ENCODE results near the gene ATG13.

DNA sequence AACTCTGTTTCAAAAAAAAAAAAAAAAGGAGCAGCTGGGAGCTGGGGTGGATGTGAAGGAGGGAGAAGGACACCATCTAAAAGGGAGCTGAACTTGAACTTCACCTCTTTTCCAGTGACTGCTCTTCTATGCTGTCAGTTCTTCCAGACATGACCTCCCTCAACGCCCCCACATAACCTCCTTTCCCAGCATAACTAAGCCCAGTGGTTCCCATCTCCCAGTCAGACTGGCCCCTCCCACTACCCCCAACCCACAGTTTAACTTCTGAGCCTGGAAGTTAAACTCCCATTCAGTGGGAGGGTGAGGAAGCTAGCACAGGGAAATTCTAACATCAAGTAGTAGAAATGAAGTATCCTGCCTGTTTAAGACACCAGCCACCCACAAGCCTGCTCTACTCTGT lies 81.2 kb downstream of the ATG13 start:
- peak in 1 of 3 donors; percentile 48 for TF ChIP-seq POLR2A (IDR thresholded peaks at IDR 0.05)
- TF ChIP-seq, protein P1, sequence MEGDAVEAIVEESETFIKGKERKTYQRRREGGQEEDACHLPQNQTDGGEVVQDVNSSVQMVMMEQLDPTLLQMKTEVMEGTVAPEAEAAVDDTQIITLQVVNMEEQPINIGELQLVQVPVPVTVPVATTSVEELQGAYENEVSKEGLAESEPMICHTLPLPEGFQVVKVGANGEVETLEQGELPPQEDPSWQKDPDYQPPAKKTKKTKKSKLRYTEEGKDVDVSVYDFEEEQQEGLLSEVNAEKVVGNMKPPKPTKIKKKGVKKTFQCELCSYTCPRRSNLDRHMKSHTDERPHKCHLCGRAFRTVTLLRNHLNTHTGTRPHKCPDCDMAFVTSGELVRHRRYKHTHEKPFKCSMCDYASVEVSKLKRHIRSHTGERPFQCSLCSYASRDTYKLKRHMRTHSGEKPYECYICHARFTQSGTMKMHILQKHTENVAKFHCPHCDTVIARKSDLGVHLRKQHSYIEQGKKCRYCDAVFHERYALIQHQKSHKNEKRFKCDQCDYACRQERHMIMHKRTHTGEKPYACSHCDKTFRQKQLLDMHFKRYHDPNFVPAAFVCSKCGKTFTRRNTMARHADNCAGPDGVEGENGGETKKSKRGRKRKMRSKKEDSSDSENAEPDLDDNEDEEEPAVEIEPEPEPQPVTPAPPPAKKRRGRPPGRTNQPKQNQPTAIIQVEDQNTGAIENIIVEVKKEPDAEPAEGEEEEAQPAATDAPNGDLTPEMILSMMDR (IDR thresholded peaks at IDR 0.05 in 8 of 11, conservative IDR thresholded peaks at IDR 0.05 in 3 of 11) = no peak

Measured in spleen (tissue), 7 donors.